ENCODE measurements around the gene C20orf144. TPM values are rescaled to one million over a fixed set of nuclear protein-coding genes. Genes with fewer than 3 reads are reported as not detected.

C20orf144 gene
- total RNA-seq, 2 experiments from 2014 or later = 0.42 to 0.44 TPM

- Histone ChIP-seq H3K4me3 (ENCODE audit: low read depth, low read length, poor library complexity, severe bottlenecking) (no peak overlapping the region), H3K27ac (ENCODE audit: low read depth, low read length, poor library complexity, severe bottlenecking) (no peak overlapping the region), H3K4me1 (ENCODE audit: insufficient read depth, low read length, poor library complexity, severe bottlenecking) (peaks cover 60% of the 10 kb centered on the region), H2AFZ (ENCODE audit: low read length) (no peak overlapping the region), H3K36me3 (ENCODE audit: insufficient read depth, low read length) (peaks cover 28% of the 10 kb centered on the region), H3K9me3 (ENCODE audit: low read length) (no peaks in the 10 kb centered on the region), H3K79me2 (ENCODE audit: insufficient read depth, low read depth, low read length) (peaks cover 29% of the 10 kb centered on the region), H3K4me2 (ENCODE audit: low read length) (no peak overlapping the region), H4K20me1 (ENCODE audit: insufficient read depth, low read length) (peaks cover 14% of the 10 kb centered on the region), H3K9me2 (ENCODE audit: insufficient read depth, low read length) (no peaks in the 10 kb centered on the region)
- ChIA-PET POLR2A (interaction anchor here (1.2 to 1.3 kb wide), 2 partner anchors 23 to 286 kb away, joined by 3 read pairs; partner anchors contain the start of gene CDK5RAP1), CTCF (ENCODE audit: unreplicated experiment) (no interaction called here)
- intact Hi-C loops (cut with micrococcal nuclease; ENCODE audit: unreplicated experiment) = loop anchor here (2.0 to 10.0 kb wide), 4 partner anchors 91 to 1927 kb away; partner anchors contain the start of genes EIF2S2 and SPAG4
- TF ChIP-seq EZH2phosphoT487 (IDR thresholded peaks at IDR 0.05; ENCODE audit: borderline replicate concordance, low read depth, low read length) (no peak), CTCF (conservative IDR thresholded peaks at IDR 0.05; ENCODE audit: low read length) (no peak)
- BruUV-seq (replicated peaks) = no TSS peak
- DNase-seq (ENCODE audit: low spot score) = no peak
Measured at GRCh38 chr20:33687370-33687915, 25.3 kb downstream of the C20orf144 start.

GRCh38 chr20:33687993-33688937, 26.1 kb downstream of the C20orf144 start:
- Histone ChIP-seq H3K79me2 (ENCODE audit: insufficient read depth, low read depth, low read length) (peaks cover 21% of the 10 kb centered on the region), H3K27ac (ENCODE audit: low read depth, low read length, poor library complexity, severe bottlenecking) (no peak overlapping the region), H3K4me3 (ENCODE audit: low read depth, low read length, poor library complexity, severe bottlenecking) (no peak overlapping the region), H3K36me3 (ENCODE audit: insufficient read depth, low read length) (peaks cover 19% of the 10 kb centered on the region), H2AFZ (ENCODE audit: low read length) (no peak overlapping the region), H4K20me1 (ENCODE audit: insufficient read depth, low read length) (peaks cover 14% of the 10 kb centered on the region), H3K4me2 (ENCODE audit: low read length) (no peak overlapping the region), H3K9me2 (ENCODE audit: insufficient read depth, low read length) (no peaks in the 10 kb centered on the region), H3K4me1 (ENCODE audit: insufficient read depth, low read length, poor library complexity, severe bottlenecking) (peaks cover 55% of the 10 kb centered on the region), H3K9me3 (ENCODE audit: low read length) (no peaks in the 10 kb centered on the region)
- no TSS peak for BruUV-seq (replicated peaks)
- ChIA-PET POLR2A (no interaction called here), CTCF (ENCODE audit: unreplicated experiment) (no interaction called here)
- TF ChIP-seq EZH2phosphoT487 (IDR thresholded peaks at IDR 0.05; ENCODE audit: borderline replicate concordance, low read depth, low read length) = no peak
- TF ChIP-seq CTCF (conservative IDR thresholded peaks at IDR 0.05; ENCODE audit: low read length) = no peak
- DNase-seq (ENCODE audit: low spot score) = no peak
- intact Hi-C loops (cut with micrococcal nuclease; ENCODE audit: unreplicated experiment) = loop anchor here (2.0 to 10.0 kb wide), 4 partner anchors 91 to 1927 kb away; partner anchors contain the start of genes EIF2S2 and SPAG4
